ENCODE data around the gene NTN3. TPM values are rescaled to one million over a fixed set of nuclear protein-coding genes. Genes with fewer than 3 reads are reported as not detected.

Gene NTN3
- total RNA-seq, 2 experiments from 2014 or later, result 0.10 TPM; not detected in 1

- no peaks in the 10 kb centered on the region for H3K9me3 Mint-ChIP-seq (ENCODE audit: insufficient read depth)
- DNase-seq, result no peak
- H3K4me3 Mint-ChIP-seq, result no peak overlapping the region
- CTCF ChIA-PET, result interaction anchor here (1.3 to 1.4 kb wide), 2 partner anchors 14 to 143 kb away, joined by 3 read pairs; partner anchors contain the start of gene ABCA3
- POLR2A ChIA-PET, result interaction anchor here (0.6 kb wide), 1 partner anchor 101 kb away, joined by 4 read pairs; no protein-coding TSS in a partner anchor
- peaks cover 24% of the 10 kb centered on the region for H3K4me1 Mint-ChIP-seq (ENCODE audit: low read depth)
- peaks cover 4% of the 10 kb centered on the region for H3K36me3 Mint-ChIP-seq (ENCODE audit: low read depth)
- no peaks in the 10 kb centered on the region for H3K27me3 Mint-ChIP-seq (ENCODE audit: low read depth)
- no peak for ATAC-seq
- H3K27ac Mint-ChIP-seq, result no peak overlapping the region
Observed at GRCh38 chr16:2482708-2483534, 11.8 kb downstream of the NTN3 start.

- Mint-ChIP-seq H3K27ac (no peak overlapping the region), H3K36me3 (ENCODE audit: low read depth) (peaks cover 4% of the 10 kb centered on the region), H3K27me3 (ENCODE audit: low read depth) (no peaks in the 10 kb centered on the region), H3K9me3 (ENCODE audit: insufficient read depth) (no peaks in the 10 kb centered on the region), H3K4me3 (no peak overlapping the region), H3K4me1 (ENCODE audit: low read depth) (peaks cover 27% of the 10 kb centered on the region)
- no peak for DNase-seq
- CTCF ChIA-PET, result interaction anchor here (1.4 kb wide), 1 partner anchor 13 kb away, joined by 3 read pairs; no protein-coding TSS in a partner anchor
- no peak for ATAC-seq
- POLR2A ChIA-PET, result interaction anchor here (0.7 kb wide), 1 partner anchor 316 kb away, joined by 4 read pairs; no protein-coding TSS in a partner anchor
Observed at GRCh38 chr16:2483939-2484897, 13.1 kb downstream of the NTN3 start.

- Mint-ChIP-seq H3K27ac (peak overlapping the region; percentile 9), H3K4me1 (ENCODE audit: low read depth) (peaks cover 27% of the 10 kb centered on the region), H3K27me3 (ENCODE audit: low read depth) (no peaks in the 10 kb centered on the region), H3K4me3 (no peak overlapping the region), H3K9me3 (ENCODE audit: insufficient read depth) (no peaks in the 10 kb centered on the region), H3K36me3 (ENCODE audit: low read depth) (peaks cover 4% of the 10 kb centered on the region)
- DNase-seq, result no peak
- no peak for ATAC-seq
- ChIA-PET CTCF (no interaction called here), POLR2A (no interaction called here)
Observed at GRCh38 chr16:2484898-2485508, 13.9 kb downstream of the NTN3 start.

GRCh38 chr16:2485811-2486507 lies 14.9 kb downstream of the NTN3 start:
- Mint-ChIP-seq H3K27ac (no peak overlapping the region), H3K36me3 (ENCODE audit: low read depth) (peaks cover 4% of the 10 kb centered on the region), H3K9me3 (ENCODE audit: insufficient read depth) (no peaks in the 10 kb centered on the region), H3K4me3 (no peak overlapping the region), H3K4me1 (ENCODE audit: low read depth) (peaks cover 27% of the 10 kb centered on the region), H3K27me3 (ENCODE audit: low read depth) (no peaks in the 10 kb centered on the region)
- CTCF ChIA-PET, result interaction anchor here (1.0 to 4.4 kb wide), 7 partner anchors 15 to 331 kb away, joined by 3 to 27 read pairs (median 3); partner anchors contain the start of genes ABCA3, TEDC2 and TRAF7
- POLR2A ChIA-PET, result interaction anchor here (1.1 kb wide), 1 partner anchor 28 kb away, joined by 4 read pairs; the partner anchor contains the start of gene ATP6V0C
- DNase-seq (no peak), ATAC-seq (no peak)

GRCh38 chr16:2486645-2487516 lies 15.8 kb downstream of the NTN3 start:
- Mint-ChIP-seq H3K36me3 (ENCODE audit: low read depth) (peaks cover 4% of the 10 kb centered on the region), H3K9me3 (ENCODE audit: insufficient read depth) (no peaks in the 10 kb centered on the region), H3K4me1 (ENCODE audit: low read depth) (peaks cover 27% of the 10 kb centered on the region), H3K27me3 (ENCODE audit: low read depth) (no peaks in the 10 kb centered on the region), H3K27ac (peak overlapping the region; percentile 65), H3K4me3 (peak overlapping the region; percentile 22)
- ATAC-seq (peak; percentile 92), DNase-seq (peak; percentile 80)
- CTCF ChIA-PET, result interaction anchor here (0.7 to 4.4 kb wide), 8 partner anchors 14 to 331 kb away, joined by 3 to 27 read pairs (median 3); partner anchors contain the start of genes ABCA3, TEDC2 and TRAF7
- POLR2A ChIA-PET, result interaction anchor here (1.1 kb wide), 1 partner anchor 27 kb away, joined by 4 read pairs; the partner anchor contains the start of gene ATP6V0C

GRCh38 chr16:2487517-2487842 lies 16.4 kb downstream of the NTN3 start:
- DNase-seq, result no peak
- POLR2A ChIA-PET, result no interaction called here
- no peak for ATAC-seq
- Mint-ChIP-seq H3K9me3 (ENCODE audit: insufficient read depth) (no peaks in the 10 kb centered on the region), H3K27me3 (ENCODE audit: low read depth) (no peaks in the 10 kb centered on the region), H3K4me1 (ENCODE audit: low read depth) (peaks cover 27% of the 10 kb centered on the region), H3K4me3 (peak overlapping the region; percentile 22), H3K36me3 (ENCODE audit: low read depth) (peaks cover 4% of the 10 kb centered on the region), H3K27ac (peak overlapping the region; percentile 65)
- CTCF ChIA-PET, result interaction anchor here (1.4 to 4.4 kb wide), 2 partner anchors 13 to 236 kb away, joined by 3 to 27 read pairs; no protein-coding TSS in a partner anchor

GRCh38 chr16:2487903-2488531 lies 16.9 kb downstream of the NTN3 start:
- no peak for ATAC-seq
- Mint-ChIP-seq H3K9me3 (ENCODE audit: insufficient read depth) (no peaks in the 10 kb centered on the region), H3K4me3 (no peak overlapping the region), H3K27me3 (ENCODE audit: low read depth) (no peaks in the 10 kb centered on the region), H3K27ac (no peak overlapping the region), H3K36me3 (ENCODE audit: low read depth) (peaks cover 4% of the 10 kb centered on the region), H3K4me1 (ENCODE audit: low read depth) (peaks cover 27% of the 10 kb centered on the region)
- ChIA-PET POLR2A (interaction anchor here (1.2 kb wide), 1 partner anchor 14 kb away, joined by 4 read pairs; the partner anchor contains the start of gene TBC1D24), CTCF (interaction anchor here (0.8 to 4.4 kb wide), 6 partner anchors 13 to 236 kb away, joined by 3 to 27 read pairs (median 4); partner anchors contain the start of genes CCNF and TBC1D24)
- DNase-seq, result no peak

GRCh38 chr16:2489581-2489980 lies 18.5 kb downstream of the NTN3 start:
- Mint-ChIP-seq H3K4me3 (no peak overlapping the region), H3K9me3 (ENCODE audit: insufficient read depth) (no peaks in the 10 kb centered on the region), H3K4me1 (ENCODE audit: low read depth) (peaks cover 27% of the 10 kb centered on the region), H3K27me3 (ENCODE audit: low read depth) (no peaks in the 10 kb centered on the region), H3K27ac (no peak overlapping the region), H3K36me3 (ENCODE audit: low read depth) (peaks cover 4% of the 10 kb centered on the region)
- DNase-seq, result no peak
- ChIA-PET POLR2A (no interaction called here), CTCF (interaction anchor here (4.4 kb wide), 1 partner anchor 11 kb away, joined by 27 read pairs; no protein-coding TSS in a partner anchor)
- ATAC-seq, result no peak

GRCh38 chr16:2490190-2491105 lies 19.4 kb downstream of the NTN3 start:
- H3K9me3 Mint-ChIP-seq (ENCODE audit: insufficient read depth), result no peaks in the 10 kb centered on the region
- DNase-seq, result no peak
- H3K4me3 Mint-ChIP-seq, result no peak overlapping the region
- ATAC-seq, result no peak
- H3K4me1 Mint-ChIP-seq (ENCODE audit: low read depth), result peaks cover 25% of the 10 kb centered on the region
- ChIA-PET CTCF (interaction anchor here (2.0 to 4.4 kb wide), 2 partner anchors 10 to 11 kb away, joined by 6 to 27 read pairs; no protein-coding TSS in a partner anchor), POLR2A (no interaction called here)
- peaks cover 4% of the 10 kb centered on the region for H3K36me3 Mint-ChIP-seq (ENCODE audit: low read depth)
- no peaks in the 10 kb centered on the region for H3K27me3 Mint-ChIP-seq (ENCODE audit: low read depth)
- H3K27ac Mint-ChIP-seq, result no peak overlapping the region

Measured in activated CD8-positive, alpha-beta T cell treated with anti-CD3 and anti-CD28 coated beads, Interleukin-2, amount 10 ng/mL, durations not matched to agents 7 days and 5 days (primary cell).